Upper lobe of left lung (tissue), 4 donors: ENCODE data around the gene KRT82.

ENCODE experiments used
- EP300 ChIP-seq, 4 donors: sonication (generic); formaldehyde crosslinking; IDR thresholded peaks; one replicate each; pipeline ENCODE4 v1.5.1; 2017; ENCODE audit warnings: antibody characterized with exemption in 4 of 4, control low read depth in 2 of 4
- POLR2A ChIP-seq, 4 donors: fragments of 450-650 bp; IDR thresholded peaks; one replicate each; pipeline ENCODE4 v1.5.1; 2016 to 2017; ENCODE audit warnings: antibody characterized with exemption in 4 of 4, mild to moderate bottlenecking in 2 of 4
- POLR2AphosphoS5 ChIP-seq, 2 donors: sonication (generic); formaldehyde crosslinking; IDR thresholded peaks; one replicate each; pipeline ENCODE4 v1.5.1; 2017; ENCODE audit warnings: antibody characterized with exemption in 2 of 2
- TF ChIP-seq, protein P1 (sequence below), 6 experiments: fragments of 450-650 bp in 4 of 6; fragments of 200-600 bp in 2 of 6; sonication (generic) in 2 of 6; IDR thresholded peaks; one replicate each; pipeline ENCODE4 v1.5.1; 2016 to 2019; ENCODE audit warnings: antibody characterized with exemption in 6 of 6

- TF ChIP-seq POLR2A (IDR thresholded peaks at IDR 0.05) = no peak
- no peak for TF ChIP-seq EP300 (IDR thresholded peaks at IDR 0.05)
- TF ChIP-seq, protein P1, sequence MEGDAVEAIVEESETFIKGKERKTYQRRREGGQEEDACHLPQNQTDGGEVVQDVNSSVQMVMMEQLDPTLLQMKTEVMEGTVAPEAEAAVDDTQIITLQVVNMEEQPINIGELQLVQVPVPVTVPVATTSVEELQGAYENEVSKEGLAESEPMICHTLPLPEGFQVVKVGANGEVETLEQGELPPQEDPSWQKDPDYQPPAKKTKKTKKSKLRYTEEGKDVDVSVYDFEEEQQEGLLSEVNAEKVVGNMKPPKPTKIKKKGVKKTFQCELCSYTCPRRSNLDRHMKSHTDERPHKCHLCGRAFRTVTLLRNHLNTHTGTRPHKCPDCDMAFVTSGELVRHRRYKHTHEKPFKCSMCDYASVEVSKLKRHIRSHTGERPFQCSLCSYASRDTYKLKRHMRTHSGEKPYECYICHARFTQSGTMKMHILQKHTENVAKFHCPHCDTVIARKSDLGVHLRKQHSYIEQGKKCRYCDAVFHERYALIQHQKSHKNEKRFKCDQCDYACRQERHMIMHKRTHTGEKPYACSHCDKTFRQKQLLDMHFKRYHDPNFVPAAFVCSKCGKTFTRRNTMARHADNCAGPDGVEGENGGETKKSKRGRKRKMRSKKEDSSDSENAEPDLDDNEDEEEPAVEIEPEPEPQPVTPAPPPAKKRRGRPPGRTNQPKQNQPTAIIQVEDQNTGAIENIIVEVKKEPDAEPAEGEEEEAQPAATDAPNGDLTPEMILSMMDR (IDR thresholded peaks at IDR 0.05) = no peak
- TF ChIP-seq POLR2AphosphoS5 (IDR thresholded peaks at IDR 0.05) = no peak
Measured at GRCh38 chr12:52448228-52448627, 42.1 kb upstream of the KRT82 start.
